Left colon (tissue), 2 donors: Measurements from ENCODE around the gene C1orf232. TPM values are rescaled to one million over a fixed set of nuclear protein-coding genes. Genes with fewer than 3 reads are reported as not detected.

ENCODE experiments used
- total RNA-seq, 2 donors: library from RNA; stranded (reverse); fragmentation: NEBNext Ultra II Directional; extraction: Animal tissue kit (Norgen Biotek cat#: 25700); gene quantifications; one replicate each; pipeline ENCODE4 v1.2.1, GENCODE V29; 2021
- donor health status: DM: no; HTN: no; CAD: no.
- donor health status: DM: yes; HTN: yes; CAD: no.

The C1orf232 gene
- total RNA-seq, 2 donors from 2014 or later, result not detected

Other genes starting within 250 kb of the C1orf232 start
- 10 to 100 TPM; 49.2 to 51.9 TPM for gene PAFAH2, start 170.9 kb downstream of the C1orf232 start, total RNA-seq
- under 1 TPM in 1 of 2 donors, not detected in 1; 0.11 TPM for gene EXTL1, start 147.2 kb downstream of the C1orf232 start, total RNA-seq
- under 1 TPM in 1 of 2 donors, not detected in 1; 0.22 TPM for gene SLC30A2, start 122.8 kb downstream of the C1orf232 start, total RNA-seq
- gene TRIM63, start 101.3 kb downstream of the C1orf232 start, total RNA-seq, result under 1 TPM; 0.15 to 0.25 TPM
- gene PDIK1L, start 57.1 kb downstream of the C1orf232 start, total RNA-seq, result 10 to 100 TPM; 15.5 to 15.9 TPM
- gene FAM110D, start 9.9 kb downstream of the C1orf232 start, total RNA-seq, result 1 to 10 TPM in 1 of 2 donors, under 1 TPM in 1; 0.85 to 1.0 TPM
- gene ZNF593, start 945 bp upstream of the C1orf232 start, total RNA-seq, result 10 to 100 TPM; 17.6 to 21.2 TPM
- gene ZNF593OS, start 2.9 kb upstream of the C1orf232 start, total RNA-seq, result not detected
- gene CNKSR1, start 8.5 kb upstream of the C1orf232 start, total RNA-seq, result 10 to 100 TPM; 37.3 to 45.6 TPM
- gene CATSPER4, start 21.6 kb upstream of the C1orf232 start, total RNA-seq, result not detected
- 10 to 100 TPM; 11.4 to 16.7 TPM for gene CEP85, start 65.2 kb upstream of the C1orf232 start, total RNA-seq
- 100 to 1,000 TPM; 401 to 409 TPM for gene SH3BGRL3, start 111.1 kb upstream of the C1orf232 start, total RNA-seq
- gene UBXN11, start 137.7 kb upstream of the C1orf232 start, total RNA-seq, result 10 to 100 TPM in 1 of 2 donors, 1 to 10 TPM in 1; 10.0 to 13.4 TPM
- gene CD52, start 149.0 kb upstream of the C1orf232 start, total RNA-seq, result 10 to 100 TPM in 1 of 2 donors, 1 to 10 TPM in 1; 5.7 to 12.9 TPM
- 10 to 100 TPM; 21.5 to 69.3 TPM for gene CRYBG2, start 185.2 kb upstream of the C1orf232 start, total RNA-seq
- not detected for gene ZNF683, start 203.8 kb upstream of the C1orf232 start, total RNA-seq
- not detected for gene LIN28A, start 241.9 kb upstream of the C1orf232 start, total RNA-seq